HG03196 (cell line): Measurements from ENCODE around the gene KCNIP4.

ENCODE experiments used
- ATAC-seq: cut with Tn5 transposase; IDR thresholded peaks from one replicate; pipeline ENCODE4 v1.9.1; 2021; ENCODE audit not compliant: unreplicated experiment

The KCNIP4 gene

GRCh38 chr4:21113496-21114223, 834.9 kb downstream of the KCNIP4 start:
- ATAC-seq: no peak

DNA sequence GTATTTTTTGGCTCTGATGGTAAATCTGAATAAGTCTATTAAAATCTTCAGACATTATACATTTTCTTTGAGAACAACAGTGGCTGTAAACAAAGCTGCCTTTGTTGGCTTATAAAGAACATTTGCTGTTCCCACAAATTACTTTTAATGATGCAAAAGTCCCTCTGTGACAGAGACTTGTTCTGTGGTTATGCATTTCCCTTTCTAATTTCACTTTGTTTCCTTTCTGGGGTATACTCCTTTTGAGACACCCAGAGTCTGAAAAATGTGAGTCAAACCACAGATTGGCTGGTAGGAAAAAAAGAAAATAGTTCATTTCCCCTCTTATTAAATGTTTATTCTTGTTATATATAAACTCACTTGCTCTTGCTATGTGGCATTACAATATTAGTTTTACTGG, 845.9 kb downstream of the KCNIP4 start:
- no peak for ATAC-seq

- ATAC-seq: no peak
Observed at GRCh38 chr4:21097865-21098264, 850.7 kb downstream of the KCNIP4 start.

DNA sequence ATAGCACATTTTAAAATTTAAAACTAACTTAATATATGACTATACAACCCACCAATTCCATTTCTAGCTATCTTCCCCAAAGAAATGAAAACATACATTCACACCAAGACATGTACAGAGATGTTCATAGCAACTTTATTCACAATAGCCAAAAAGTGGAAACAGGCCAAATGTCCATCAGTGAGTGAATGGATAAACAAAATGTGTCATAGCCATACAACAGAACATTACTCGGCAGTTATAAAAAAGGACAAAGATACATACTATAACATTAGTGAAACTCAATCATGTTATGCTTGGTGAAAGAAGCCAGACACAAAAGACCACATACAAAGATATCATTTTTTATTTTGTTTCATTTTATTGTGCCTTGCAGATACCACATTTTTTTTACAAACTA, 851.5 kb downstream of the KCNIP4 start:
- ATAC-seq: no peak

DNA sequence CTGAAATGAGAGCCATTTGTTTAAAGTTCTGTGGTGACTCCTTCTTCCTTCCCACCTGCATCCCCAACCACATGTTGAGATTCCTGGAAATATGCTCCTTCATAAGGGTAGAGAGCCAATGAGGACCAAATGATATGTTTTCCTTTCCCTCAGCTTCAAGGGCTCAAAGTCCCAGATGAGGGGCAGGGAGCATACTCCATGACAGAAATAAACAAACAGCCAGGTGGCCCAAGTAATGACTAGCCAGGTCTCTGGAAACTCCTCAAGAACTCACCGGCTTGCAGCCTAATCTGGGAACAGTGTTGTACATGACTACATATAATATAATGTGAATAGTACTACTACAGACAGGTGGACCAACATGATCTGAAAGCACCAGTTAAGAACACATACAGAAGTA, 856.0 kb downstream of the KCNIP4 start:
- no peak for ATAC-seq

DNA sequence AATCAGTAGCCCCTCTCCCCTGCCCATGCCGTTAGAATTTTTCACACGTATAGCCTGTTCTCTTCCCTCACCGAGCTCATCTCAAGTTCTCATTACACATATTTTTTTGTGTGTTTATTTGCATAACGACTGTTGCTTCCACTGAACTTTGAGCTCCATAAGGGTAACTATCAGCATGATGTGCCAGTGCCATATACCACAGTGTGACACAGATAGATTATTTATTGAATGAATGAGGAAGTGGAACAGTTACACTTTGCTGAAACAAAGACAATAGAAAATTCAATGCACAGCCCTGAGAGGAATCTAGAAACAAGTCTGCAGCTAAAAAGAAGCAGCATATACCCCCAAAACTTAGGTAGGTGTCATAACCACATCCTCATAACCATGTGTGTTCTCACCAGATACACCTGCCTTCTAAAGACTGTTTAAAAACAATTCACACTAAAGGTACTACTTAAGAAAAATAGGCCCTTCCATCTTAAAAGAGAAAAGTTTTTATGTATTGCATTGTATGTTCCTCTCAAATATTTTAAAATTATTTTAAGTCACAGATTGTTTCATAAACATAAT, 858.4 kb downstream of the KCNIP4 start:
- no peak for ATAC-seq

DNA sequence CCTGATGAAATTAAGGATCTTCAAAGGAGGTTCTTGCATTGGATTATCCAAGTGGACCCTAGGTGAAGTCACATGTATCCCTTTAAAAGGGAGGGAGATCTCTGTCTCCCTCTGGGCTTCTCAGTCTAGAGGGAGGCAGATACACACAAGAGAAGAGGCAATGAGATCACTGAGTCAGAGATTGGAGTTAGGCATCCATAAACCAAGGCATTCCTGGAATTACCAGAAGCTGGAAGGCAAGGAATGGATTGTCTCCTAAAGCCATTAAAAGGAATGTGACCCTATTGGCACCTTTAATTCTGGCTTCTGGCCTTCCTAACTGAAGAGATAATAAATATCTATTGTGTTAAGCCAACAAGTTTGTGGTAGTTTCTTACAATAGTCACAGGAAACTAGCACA, 865.2 kb downstream of the KCNIP4 start:
- no peak for ATAC-seq

DNA sequence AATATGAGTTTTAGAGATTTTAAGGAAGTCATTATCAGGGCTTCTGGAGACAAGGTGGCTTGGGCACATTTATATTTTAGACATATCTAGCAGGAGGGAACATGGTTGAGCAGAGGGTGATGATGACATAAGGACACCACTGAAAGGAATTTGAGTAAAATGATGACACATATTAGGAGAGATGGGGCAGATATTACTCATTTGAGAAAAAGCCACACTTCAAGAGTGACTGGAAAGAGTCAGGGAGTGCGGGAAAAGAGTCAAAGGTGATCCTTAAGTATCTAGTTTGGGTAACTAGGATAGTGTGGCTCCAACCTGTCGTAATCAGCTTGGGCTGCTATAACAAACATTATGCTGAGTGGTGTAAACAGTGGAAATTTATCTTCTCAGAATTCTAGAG, 870.6 kb downstream of the KCNIP4 start:
- ATAC-seq: no peak

DNA sequence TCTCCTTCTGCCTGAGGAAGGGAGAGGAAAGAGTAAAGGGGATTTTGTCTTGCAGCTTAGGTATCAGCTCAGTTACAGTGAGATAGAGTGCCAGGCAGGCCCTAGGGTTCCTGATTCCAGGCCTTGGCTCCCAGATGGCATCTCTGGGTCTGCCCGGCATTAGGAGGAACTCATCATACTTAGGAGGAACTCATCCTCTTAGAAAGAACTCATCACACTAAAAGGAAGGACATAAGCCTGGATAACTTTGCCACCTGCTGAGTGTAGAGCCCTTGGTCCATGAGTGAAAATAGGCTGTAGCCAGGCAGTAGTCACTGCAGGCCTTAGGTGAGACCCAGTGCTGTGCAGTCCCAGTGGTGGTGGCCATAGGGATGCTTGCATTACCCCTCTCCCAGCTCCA, 881.2 kb downstream of the KCNIP4 start:
- ATAC-seq: no peak

GRCh38 chr4:21061902-21062301, 886.7 kb downstream of the KCNIP4 start:
- ATAC-seq: no peak

DNA sequence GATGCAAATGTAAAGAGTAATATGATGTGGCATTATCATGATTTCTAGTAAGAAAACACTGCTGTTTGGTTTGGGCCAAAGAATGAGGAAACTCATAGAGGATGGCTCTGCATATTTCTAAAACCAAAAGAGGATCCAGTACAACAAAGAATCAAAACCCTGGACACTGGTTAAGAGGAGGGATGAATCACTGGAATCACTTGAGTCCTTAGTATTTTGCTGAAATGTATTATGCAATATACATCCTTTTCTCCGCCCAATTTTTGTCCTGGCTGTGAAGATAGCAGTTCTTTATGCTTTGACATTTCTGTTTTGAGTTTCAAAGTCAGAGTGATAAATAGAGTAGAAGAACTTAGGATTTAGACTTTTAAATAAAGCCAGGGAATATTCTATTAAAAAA, 902.4 kb downstream of the KCNIP4 start:
- ATAC-seq: no peak

DNA sequence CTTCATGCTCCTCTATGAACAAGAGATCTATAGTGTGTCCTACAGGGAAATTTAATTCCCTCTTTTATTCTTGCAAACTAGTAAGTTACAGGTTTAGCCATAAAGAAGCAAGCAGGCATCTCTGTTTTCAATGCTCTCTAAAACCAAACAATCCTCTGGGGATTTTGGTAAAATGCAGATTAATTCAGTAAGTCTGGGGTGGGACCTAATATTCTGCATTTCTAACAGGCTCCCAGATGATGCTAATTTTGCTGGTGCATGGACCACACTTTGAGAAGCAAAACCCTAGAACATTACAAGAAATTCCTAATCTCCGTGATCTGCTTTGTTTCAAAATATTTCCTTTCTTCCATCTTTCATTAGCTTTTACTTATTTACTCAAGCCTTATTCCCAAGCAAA, 903.5 kb downstream of the KCNIP4 start:
- no peak for ATAC-seq

- ATAC-seq: no peak
Observed at GRCh38 chr4:21041708-21042107, 906.9 kb downstream of the KCNIP4 start.

DNA sequence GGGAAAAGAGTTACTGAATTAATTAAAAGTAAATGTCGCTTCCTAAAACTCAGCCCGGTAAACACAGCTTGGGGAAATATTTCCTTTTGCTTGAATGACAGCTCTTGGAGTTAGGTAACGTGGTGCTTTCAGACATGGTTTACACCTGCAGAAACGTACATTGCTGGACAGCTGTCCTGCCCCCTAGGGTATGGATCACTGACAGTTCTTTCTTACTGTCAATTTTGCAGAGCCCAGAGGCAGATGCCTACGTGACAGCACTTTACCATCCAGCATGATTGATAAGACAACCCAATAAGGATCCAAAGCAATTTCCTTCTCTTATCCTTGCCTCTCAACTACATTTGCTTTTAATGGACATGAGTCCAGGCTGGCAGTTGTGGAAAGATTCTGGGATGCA, 913.8 kb downstream of the KCNIP4 start:
- no peak for ATAC-seq

DNA sequence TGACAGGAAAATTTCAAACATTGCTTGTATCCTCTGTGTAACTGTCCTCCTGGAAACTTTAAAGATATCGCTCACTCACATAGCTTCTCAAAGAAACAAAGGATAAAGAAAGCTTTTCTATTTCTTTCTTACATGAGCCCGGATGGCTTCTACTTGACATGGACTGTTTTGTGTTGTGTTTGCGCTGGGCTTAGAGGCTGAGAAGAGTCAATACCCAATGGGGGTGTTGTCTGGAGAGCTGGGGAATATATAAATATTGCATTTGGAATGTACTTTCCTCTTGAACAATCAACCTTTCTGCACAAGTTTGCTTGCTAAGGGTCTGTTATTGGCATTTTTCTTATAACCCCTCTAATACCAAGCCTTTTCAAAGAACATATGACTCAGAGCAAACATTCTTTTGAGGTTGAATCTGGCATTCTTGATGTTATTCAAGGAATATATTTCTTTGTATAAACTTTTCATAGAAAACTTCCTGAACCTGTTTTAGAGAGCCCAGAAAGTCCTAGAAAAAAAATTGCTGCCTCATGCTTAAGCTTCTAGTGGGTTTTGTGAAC, 916.4 kb downstream of the KCNIP4 start:
- ATAC-seq: no peak

- ATAC-seq: no peak
Observed at GRCh38 chr4:21018817-21019216, 929.8 kb downstream of the KCNIP4 start.

DNA sequence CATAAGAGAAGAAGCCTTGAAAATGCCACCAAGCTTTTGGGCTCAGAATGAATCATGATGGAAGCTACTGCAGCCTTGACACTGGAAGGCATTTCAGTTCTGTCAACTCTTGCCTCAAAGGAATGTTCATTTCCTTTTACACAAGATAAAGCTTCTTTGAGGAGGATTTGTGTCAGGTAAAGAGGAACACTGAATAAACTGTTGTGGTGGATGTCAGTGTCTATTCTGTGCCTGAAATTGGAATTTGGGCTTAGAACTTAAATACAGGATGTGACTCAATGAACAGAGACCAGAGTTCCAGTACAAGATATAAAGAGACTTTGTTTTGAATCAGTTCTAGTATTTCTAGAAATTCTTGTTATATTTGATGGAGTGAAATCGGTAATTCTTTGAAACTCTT, 935.1 kb downstream of the KCNIP4 start:
- ATAC-seq: no peak

GRCh38 chr4:21012851-21013331, 935.7 kb downstream of the KCNIP4 start:
- ATAC-seq: no peak

GRCh38 chr4:21011106-21011505, 937.5 kb downstream of the KCNIP4 start:
- ATAC-seq: no peak

DNA sequence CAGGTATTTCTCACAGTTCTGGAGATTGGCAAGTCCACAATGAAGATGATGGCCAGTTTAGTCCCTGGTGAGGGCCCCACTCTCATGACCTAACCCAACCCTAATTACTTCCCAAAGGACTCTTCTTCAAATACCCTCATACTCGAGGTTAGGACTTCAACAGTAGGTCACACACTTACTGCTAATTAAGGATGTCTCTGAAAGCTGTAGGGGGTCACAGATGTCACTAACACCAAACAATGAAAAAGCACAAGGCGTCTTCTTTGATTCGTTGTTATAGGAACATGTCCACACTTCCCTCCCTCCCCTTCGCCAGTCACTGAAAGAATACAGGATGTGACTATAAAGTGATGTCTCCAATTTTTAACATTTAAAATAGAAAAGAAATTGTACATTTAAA, 938.6 kb downstream of the KCNIP4 start:
- ATAC-seq: no peak

- no peak for ATAC-seq
Observed at GRCh38 chr4:21005647-21006046, 942.9 kb downstream of the KCNIP4 start.

GRCh38 chr4:21002976-21003375, 945.6 kb downstream of the KCNIP4 start:
- no peak for ATAC-seq

GRCh38 chr4:21002286-21002685, 946.3 kb downstream of the KCNIP4 start:
- no peak for ATAC-seq
